Mesodermal cell (in vitro differentiated cells): ENCODE data around the gene SNAPC4.

Source experiments
- H3K27ac ChIP-seq: 2 replicates; pipeline ENCODE4 v1.7.0; 2013; ENCODE audit warnings: mild to moderate bottlenecking, low read depth, low read length, moderate library complexity; ENCODE audit not compliant: severe bottlenecking
- H3K36me3 ChIP-seq: 2 replicates; pipeline ENCODE4 v1.7.1; 2013; ENCODE audit warnings: mild to moderate bottlenecking, low read length, moderate library complexity; ENCODE audit not compliant: control insufficient read depth, insufficient read depth
- H3K4me1 ChIP-seq: one replicate; pipeline ENCODE4 v1.7.1; 2013; ENCODE audit warnings: mild to moderate bottlenecking, low read length; ENCODE audit not compliant: insufficient read depth, control insufficient read depth, poor library complexity, severe bottlenecking
- H3K4me3 ChIP-seq: 2 replicates; pipeline ENCODE4 v1.7.0; 2013; ENCODE audit warnings: low read length, control low read depth, mild to moderate bottlenecking; ENCODE audit not compliant: insufficient read depth, poor library complexity, severe bottlenecking; ENCODE audit errors: extremely low read depth
- H3K9me3 ChIP-seq: 2 replicates; pipeline ENCODE4 v1.7.1; 2013; ENCODE audit warnings: mild to moderate bottlenecking, low read length, moderate library complexity; ENCODE audit not compliant: control insufficient read depth
- WGBS, 2 experiments: methylation state at CpG; one replicate each; pipeline ENCODE4 v1.1.5; 2013; ENCODE audit warnings: missing lambda C conversion rate in 2 of 2; ENCODE audit not compliant: insufficient coverage in 2 of 2; 5-methylcytosine and 5-hydroxymethylcytosine counted together

The SNAPC4 gene

GRCh38 chr9:136386018-136386417, 14.0 kb downstream of the SNAPC4 start:
- peaks cover 92% of the 10 kb centered on the region for H3K36me3 ChIP-seq
- WGBS, 2 experiments, result 96 to 99% methylated on average over 8 to 9 of the region's 13 CpGs

DNA sequence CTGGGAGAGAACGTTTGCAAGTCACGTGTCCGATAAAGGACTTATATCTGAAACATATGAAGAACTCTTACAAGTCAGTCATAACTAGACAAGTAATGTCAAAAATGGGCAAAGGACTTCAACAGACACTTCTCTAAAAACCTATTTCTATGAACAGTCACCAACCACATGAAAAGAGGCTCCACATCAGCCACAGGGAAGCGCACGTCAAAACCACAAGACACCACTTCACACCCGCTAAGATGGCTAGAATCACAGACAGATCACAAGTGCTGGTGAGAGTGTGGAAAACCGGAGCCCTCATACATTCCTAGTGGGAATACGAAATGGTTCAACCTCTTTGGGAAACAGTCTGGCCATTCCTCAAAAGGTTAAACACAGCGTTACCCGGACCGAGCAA, 15.0 kb downstream of the SNAPC4 start:
- Histone ChIP-seq H3K4me3 (no peak overlapping the region), H3K27ac (no peak overlapping the region), H3K36me3 (peaks cover 91% of the 10 kb centered on the region), H3K4me1 (no peaks in the 10 kb centered on the region), H3K9me3 (no peaks in the 10 kb centered on the region)
- WGBS, 2 experiments, result 87 to 93% methylated on average over 9 to 11 of the region's 11 CpGs

More at GRCh38 chr9:136386018-136386417, 14.0 kb downstream of the SNAPC4 start:
- Histone ChIP-seq H3K4me1 (no peaks in the 10 kb centered on the region), H3K9me3 (no peaks in the 10 kb centered on the region), H3K4me3 (no peak overlapping the region), H3K27ac (no peak overlapping the region)

GRCh38 chr9:136383436-136383835, 16.5 kb downstream of the SNAPC4 start:
- WGBS, 2 experiments, result 94 to 99% methylated on average over 20 of the region's 20 CpGs
- H3K4me3 ChIP-seq, result no peak overlapping the region

GRCh38 chr9:136381966-136382513, 17.9 kb downstream of the SNAPC4 start:
- Histone ChIP-seq H3K9me3 (no peaks in the 10 kb centered on the region), H3K36me3 (peaks cover 84% of the 10 kb centered on the region), H3K27ac (no peak overlapping the region), H3K4me3 (no peak overlapping the region), H3K4me1 (no peaks in the 10 kb centered on the region)
- 91 to 92% methylated on average over 22 to 25 of the region's 25 CpGs for WGBS, 2 experiments

More at GRCh38 chr9:136383436-136383835, 16.5 kb downstream of the SNAPC4 start:
- H3K9me3 ChIP-seq, result no peaks in the 10 kb centered on the region
- no peaks in the 10 kb centered on the region for H3K4me1 ChIP-seq
- peaks cover 89% of the 10 kb centered on the region for H3K36me3 ChIP-seq
- H3K27ac ChIP-seq, result no peak overlapping the region

- Histone ChIP-seq H3K36me3 (peaks cover 82% of the 10 kb centered on the region), H3K4me1 (no peaks in the 10 kb centered on the region), H3K27ac (no peak overlapping the region), H3K9me3 (no peaks in the 10 kb centered on the region), H3K4me3 (no peak overlapping the region)
- WGBS, 2 experiments, result 93 to 97% methylated on average over 8 to 9 of the region's 9 CpGs
These were observed 18.7 kb downstream of the SNAPC4 start for GRCh38 chr9:136381311-136381710.

- no peak overlapping the region for H3K4me3 ChIP-seq
- no peaks in the 10 kb centered on the region for H3K4me1 ChIP-seq
- 96 to 98% methylated on average over 15 to 17 of the region's 17 CpGs for WGBS, 2 experiments
- H3K36me3 ChIP-seq, result peaks cover 80% of the 10 kb centered on the region
- H3K9me3 ChIP-seq, result no peaks in the 10 kb centered on the region
- H3K27ac ChIP-seq, result no peak overlapping the region
These were observed 19.6 kb downstream of the SNAPC4 start for GRCh38 chr9:136380381-136380780.

- Histone ChIP-seq H3K4me1 (no peaks in the 10 kb centered on the region), H3K9me3 (no peaks in the 10 kb centered on the region), H3K36me3 (peaks cover 80% of the 10 kb centered on the region), H3K27ac (no peak overlapping the region), H3K4me3 (no peak overlapping the region)
- WGBS, 2 experiments, result 79 to 86% methylated on average over 6 to 8 of the region's 11 CpGs
These were observed 20.1 kb downstream of the SNAPC4 start for GRCh38 chr9:136379891-136380290.

- H3K9me3 ChIP-seq, result no peaks in the 10 kb centered on the region
- WGBS, 2 experiments, result 97 to 98% methylated on average over 11 of the region's 11 CpGs
- H3K36me3 ChIP-seq, result peaks cover 77% of the 10 kb centered on the region
- no peaks in the 10 kb centered on the region for H3K4me1 ChIP-seq
- no peak overlapping the region for H3K27ac ChIP-seq
- no peak overlapping the region for H3K4me3 ChIP-seq
These were observed 20.6 kb downstream of the SNAPC4 start for GRCh38 chr9:136379401-136379800.

DNA sequence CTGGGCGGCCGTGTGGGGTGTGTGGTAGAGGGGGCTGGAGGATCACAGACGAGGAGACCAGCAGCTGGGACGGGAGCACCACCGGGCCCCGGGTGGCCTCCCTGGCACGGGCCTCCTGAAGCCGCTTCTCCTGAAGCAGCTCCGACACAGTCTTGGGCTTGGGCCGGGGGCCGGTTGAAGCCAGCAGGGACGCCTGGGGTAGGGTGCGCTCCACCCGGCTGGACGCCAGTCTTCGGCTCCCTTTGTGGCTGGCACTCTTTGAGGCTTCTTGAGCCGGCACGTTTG, 21.0 kb downstream of the SNAPC4 start:
- Histone ChIP-seq H3K27ac (no peak overlapping the region), H3K4me3 (no peak overlapping the region), H3K4me1 (no peaks in the 10 kb centered on the region), H3K36me3 (peaks cover 73% of the 10 kb centered on the region), H3K9me3 (no peaks in the 10 kb centered on the region)
- WGBS, 2 experiments, result 97 to 99% methylated on average over 16 to 18 of the region's 18 CpGs

- 93% methylated on average over 24 of the region's 28 CpGs for WGBS, 2 experiments
- Histone ChIP-seq H3K27ac (no peak overlapping the region), H3K36me3 (peaks cover 67% of the 10 kb centered on the region), H3K4me1 (peaks cover under 1% of the 10 kb centered on the region), H3K4me3 (no peak overlapping the region), H3K9me3 (no peaks in the 10 kb centered on the region)
These were observed 21.6 kb downstream of the SNAPC4 start for GRCh38 chr9:136378170-136379002.
